Measurements from ENCODE around the gene SMTNL1.

SMTNL1 gene, protein sequence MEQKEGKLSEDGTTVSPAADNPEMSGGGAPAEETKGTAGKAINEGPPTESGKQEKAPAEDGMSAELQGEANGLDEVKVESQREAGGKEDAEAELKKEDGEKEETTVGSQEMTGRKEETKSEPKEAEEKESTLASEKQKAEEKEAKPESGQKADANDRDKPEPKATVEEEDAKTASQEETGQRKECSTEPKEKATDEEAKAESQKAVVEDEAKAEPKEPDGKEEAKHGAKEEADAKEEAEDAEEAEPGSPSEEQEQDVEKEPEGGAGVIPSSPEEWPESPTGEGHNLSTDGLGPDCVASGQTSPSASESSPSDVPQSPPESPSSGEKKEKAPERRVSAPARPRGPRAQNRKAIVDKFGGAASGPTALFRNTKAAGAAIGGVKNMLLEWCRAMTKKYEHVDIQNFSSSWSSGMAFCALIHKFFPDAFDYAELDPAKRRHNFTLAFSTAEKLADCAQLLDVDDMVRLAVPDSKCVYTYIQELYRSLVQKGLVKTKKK

DNA sequence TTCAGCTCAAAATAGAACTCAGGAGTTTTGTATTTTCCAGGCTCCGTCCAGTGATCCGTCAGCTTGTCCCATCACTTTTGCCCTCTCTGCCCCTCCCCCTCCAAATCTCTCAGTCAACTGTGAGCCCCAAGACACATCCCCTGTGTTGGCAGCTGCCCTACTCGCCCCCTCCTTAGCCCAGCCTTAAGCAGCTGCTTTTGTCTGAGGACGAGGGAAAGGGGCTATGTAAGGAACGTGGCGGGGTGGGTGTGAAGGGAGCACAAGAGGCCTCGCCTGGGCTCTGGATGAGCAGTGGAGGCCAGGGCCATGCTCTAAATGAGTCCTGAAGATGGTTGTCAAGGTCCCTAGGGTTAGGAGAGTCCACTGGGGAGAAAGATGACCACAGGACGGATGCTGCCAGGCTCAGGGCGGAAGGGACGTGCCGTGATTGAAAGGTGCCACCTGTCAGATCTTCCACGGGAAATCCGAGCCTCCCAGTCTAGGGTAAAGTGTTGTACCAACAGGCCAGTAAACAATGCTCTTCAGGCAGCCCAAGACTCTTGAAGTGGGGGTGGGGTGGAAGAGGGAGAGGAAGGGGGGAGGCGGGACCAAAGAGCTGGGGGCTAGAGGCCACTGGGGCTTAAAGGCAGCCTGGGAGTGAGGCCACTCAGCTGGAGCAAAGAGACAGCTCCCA is at the start of gene SMTNL1:
TSS of gene SMTNL1 (plus strand) at position 649 of the 673 bp plus-strand sequence. CDS start 5,048 bp downstream, outside the sequence.
- DNase-seq (ENCODE audit: insufficient read length, low spot score), result no peak
- FAIRE-seq, result no peak

DNA sequence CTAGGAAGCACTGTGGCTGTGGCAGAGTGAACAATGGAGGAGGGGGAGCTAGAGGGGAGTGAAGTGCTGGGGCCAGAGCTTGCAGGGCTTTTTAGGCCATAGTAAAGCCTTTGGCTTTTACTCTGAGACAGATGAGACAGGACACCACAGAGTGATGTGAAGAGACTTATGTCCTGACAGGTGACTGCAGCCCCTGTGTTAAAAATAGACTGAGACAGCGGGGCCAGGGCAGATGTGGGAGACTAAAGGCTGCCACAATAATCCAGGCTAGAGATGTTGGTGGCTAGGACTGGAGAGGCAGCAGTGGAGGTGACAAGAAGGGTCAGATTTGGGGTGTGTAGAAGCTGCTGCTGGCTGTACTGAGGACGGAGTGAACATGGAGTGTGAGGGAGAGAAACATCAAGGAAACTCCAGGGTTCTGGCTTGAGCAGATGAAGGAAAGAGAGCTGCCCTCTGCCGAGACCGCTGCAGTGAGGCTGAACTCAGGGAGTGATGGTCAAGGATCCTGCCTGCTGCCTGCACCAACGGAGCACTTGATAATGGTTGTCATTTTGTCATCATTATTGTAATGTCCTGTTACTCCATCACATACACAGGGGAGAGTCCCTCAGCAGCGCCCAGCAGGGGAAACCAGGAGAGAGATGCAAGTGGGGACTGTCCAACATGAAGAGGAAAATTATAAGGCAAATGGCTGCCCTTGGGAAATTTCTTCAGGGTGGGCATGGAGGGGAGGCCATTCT is 49.3 kb upstream of the SMTNL1 start:
- no peak for DNase-seq (ENCODE audit: insufficient read length, low spot score)
- no peak for FAIRE-seq

DNA sequence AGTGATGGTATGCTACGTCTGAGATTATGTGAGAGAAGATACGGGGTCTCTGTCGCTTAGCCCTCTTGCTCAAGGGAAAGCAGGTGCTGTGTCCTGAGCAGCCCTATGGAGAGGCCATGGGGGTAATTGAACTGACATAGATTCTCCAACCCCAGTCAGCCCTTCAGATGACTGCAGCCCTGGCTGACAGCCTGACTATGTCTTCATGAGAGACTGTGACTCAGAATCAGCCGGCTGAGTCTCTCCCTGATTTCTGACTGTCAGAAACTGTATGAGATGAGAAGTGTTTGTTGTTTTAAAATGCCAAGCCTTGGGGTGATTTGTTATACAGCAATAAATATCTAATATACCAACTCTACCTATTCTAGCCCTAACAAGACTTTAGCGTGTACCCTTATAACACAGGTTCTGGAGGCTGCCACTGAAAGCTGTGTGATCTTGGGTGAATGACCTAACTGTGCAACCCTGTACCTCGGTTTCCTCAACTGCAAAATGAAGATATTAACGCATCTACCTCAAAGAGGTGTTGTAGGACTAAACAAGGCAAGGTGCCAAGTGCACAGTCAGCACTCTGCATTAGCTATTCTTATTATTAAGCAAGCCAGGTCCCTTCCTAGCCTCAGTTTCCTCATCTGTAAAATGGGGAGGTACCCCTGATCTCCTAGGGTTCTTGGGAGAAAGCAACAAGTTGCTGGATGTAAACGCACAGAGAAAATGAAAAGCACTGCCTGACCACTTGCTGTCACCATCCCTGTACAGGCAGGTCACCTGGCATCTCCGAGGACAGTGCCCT is 46.7 kb upstream of the SMTNL1 start:
- DNase-seq (ENCODE audit: insufficient read length, low spot score) (no peak), FAIRE-seq (no peak)

DNA sequence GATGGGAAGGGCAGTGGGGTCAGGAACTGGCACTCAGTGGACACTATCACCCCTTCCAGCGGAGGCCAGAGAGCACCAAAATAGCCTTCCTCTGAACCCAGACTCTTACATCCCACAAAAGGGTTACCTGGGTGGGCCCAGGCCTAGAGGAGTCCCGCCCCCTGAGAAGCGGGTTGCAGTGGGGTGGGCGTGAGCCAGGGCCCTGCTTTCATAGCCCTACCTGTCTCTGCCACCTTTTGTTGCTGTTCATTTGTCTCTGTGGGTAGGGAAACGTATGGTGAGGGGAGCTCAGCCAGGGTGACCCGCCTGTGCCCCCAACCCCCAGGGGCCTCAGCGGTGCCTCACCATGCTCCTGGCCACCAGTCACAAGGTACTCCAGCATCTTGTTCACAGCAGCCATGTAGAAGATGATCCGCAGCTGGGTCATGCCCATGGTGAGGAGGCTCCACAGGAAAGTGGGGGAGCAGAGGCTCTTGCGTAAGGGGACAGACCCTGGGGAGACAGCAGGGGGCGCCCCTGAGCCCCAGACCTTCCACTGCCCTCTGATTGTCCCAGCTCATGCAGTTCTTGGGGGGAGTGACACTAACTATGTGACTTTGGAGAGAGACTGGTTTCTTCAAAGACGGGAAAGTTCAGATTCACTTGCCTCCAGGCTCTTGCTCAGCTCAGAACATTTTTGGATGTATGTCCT is 45.9 kb upstream of the SMTNL1 start:
- no peak for DNase-seq (ENCODE audit: insufficient read length, low spot score)
- FAIRE-seq, result no peak

DNA sequence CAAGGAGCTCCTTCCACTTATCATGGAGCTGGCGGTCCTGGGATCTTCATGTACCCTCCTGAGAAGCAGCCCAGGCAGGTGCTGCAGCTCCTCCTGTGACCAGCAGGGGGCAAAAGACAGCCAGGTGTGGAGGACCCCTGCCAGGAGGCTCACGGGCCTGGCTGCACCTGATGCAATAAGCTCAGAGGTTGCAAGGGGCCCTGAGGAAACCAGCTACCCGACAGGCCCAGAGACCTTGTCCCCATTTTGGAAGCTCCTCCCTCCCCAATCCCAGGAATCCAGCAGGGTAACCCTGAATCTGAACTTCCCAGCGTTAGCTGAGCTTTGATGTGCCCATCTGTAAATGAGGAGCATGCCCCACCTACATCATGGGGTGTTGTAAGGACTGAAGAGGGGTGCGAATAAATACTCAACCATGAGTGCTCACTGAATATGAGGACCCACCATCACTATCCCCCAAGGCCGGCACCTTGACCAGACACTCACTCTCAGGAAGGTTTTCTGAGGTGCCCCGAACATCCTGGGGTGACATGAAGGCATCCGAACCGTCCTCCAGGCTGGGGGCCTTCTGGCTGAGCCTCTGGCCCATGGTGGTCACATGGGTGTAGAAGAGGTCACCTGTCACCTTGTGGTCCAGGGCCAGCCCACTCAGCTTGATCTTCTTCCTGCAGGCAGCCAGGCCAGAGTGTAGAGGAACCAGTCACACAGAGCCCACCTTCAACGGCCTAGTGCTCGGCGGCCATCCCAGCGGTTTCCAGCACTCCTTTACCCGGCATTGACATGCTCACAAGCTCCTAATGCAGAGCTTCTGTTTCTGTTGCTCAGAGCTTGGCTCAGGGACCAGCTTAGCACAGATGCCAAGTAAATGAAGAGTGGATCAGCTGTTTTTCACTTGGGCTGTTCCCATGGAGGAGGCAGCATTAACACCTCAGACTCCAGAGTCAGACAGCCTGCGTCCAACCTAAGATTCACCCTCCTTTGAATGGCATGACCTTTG is 43.6 kb upstream of the SMTNL1 start:
- peak; percentile 91 for FAIRE-seq
- no peak for DNase-seq (ENCODE audit: insufficient read length, low spot score)

DNA sequence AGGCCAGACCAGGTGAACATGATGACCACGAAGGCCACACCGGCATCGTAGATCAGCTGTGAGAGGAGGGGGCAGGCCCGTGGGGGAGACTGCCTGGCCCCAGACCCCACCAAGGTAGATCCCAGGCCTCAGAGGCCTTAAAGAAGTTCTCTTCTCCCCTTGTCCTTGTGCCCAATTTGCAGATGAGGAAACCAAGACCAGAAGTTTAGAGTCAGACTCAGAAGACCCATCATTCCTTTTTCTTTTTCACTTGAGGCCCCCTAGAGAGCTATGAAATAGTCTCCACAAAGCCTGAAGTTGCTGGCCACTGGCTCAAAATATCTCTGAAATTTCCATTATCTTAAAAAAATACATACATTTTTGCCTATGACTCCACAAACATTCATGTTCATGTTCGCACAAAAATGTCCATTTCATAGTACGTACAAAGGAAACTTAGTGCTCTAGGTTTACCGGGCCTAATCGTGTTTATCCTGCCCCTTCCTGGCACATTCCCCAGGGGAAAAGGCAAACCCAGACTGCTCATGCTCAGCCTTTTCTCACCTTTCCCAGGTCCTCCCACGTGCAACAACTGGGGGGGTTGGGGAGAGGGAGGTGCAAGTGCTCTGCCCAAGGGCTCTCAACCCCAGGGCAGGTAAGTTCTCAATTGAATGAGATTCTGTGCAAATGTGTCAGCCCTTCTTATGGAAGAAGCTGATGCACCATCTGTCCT is 41.1 kb upstream of the SMTNL1 start:
- DNase-seq (ENCODE audit: insufficient read length, low spot score) (no peak), FAIRE-seq (no peak)

DNA sequence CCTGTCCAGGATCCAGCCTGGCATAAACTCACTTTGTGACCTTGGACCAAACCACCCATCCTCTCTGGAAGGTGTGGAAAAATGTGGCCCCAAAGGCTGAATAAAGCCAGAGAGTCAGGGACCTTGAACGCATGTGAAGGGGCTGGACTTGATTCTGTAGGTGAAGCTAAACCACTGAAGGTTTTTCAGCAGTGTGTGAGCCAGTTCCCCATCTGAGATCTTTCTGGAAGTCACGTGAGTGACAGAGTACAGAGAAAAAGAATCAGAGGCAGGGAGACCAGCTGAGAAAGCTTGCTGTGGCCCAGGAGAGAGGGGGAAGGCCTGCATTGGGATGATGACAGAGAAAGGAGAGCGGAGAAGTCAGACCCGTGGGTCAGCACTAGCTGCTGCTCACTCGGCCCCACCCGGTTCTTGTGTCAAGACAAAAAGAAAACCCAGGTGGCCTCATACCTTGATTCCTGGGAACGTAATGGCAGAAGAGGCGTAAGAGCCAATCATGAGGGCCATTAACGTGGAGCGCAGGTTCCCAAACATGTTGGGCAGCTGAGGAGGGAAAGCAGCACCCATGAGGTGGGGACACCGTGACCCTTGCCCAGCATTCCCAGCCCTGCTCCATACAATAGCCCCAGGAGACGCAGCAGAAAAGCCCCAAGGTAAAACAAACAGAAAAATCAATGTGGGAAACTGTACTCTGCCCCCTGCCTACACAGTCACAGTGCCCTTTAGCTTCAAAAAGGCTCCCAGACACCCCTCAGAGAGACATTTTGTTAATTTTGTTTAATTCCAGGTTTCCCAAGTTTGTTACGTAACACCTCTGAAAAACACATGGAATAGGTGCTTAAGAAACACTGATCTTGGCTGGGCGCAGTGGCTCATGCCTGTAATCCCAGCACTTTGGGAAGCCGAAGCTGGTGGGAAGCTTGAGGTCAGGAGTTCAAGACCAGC is 39.8 kb upstream of the SMTNL1 start:
- no peak for DNase-seq (ENCODE audit: insufficient read length, low spot score)
- FAIRE-seq, result no peak

DNA sequence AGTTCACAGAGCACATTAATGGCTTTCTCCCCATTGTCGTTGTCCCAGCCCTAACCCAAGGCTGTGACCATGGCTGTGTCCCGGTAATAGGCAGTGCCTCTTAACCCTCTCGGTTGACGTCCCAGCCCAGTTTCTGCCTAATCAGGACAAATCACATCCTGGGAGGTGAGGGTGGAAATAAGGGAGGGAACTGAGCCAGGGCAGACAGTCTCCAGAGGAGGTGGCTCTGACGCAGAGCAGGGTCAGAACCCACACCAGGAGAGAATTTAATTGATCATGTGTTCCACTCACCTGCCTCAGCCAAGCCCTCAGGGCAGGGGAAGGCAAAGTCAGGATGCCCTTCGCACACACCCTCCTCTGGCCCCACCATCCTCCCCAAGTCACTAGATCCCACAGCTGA is 38.9 kb upstream of the SMTNL1 start:
- DNase-seq (ENCODE audit: insufficient read length, low spot score), result no peak
- no peak for FAIRE-seq

DNA sequence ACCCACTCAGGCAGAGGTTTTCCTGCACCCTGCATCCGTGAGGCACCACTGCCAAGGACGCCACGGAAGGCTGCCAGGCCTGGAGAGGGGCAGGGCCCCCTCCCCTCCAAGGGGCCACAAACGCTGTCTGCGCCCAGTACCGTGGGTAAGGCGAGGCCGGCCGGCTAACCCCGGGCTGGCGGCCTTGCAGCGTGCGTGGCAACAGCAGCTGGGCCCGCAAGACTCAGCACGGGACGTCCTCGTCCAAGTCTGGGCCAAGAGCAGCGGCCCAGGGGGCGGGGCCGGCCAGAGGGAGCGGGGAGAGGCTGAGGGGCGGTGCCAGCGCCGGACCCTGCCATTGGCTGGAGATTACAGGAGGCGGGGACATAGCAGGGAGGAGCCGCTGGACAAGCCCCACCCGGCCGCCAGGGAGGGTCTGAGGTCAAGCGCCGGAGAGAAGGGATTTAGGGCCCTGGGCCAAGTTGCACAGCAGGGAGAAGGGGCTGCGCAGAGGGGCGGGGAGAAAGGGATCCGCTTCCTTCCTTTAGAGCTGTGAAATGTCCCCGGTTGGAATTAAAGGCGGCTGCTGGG is 37.9 kb upstream of the SMTNL1 start:
- no peak for FAIRE-seq
- no peak for DNase-seq (ENCODE audit: insufficient read length, low spot score)

DNA sequence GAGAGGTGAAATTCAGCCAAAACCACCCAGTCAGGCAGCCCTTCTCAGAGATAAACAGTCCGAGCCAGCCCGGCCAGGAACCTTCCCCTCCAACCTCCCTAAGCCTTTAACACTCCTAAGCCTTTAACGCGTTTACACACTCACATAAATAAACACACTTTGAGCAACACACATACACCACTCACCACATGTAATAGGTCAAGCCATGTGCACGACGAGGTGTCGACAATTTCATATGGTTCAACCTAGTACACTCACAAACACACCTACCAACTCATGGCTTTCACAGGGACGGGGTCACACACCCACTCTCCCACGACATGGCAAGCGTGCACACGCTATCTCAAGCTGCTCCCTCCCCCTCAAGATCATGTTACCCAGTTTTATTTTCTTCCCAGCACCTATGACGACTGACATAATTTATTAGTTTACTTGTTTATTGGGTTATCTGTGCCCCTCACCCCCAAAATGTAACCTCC is 37.4 kb upstream of the SMTNL1 start:
- DNase-seq (ENCODE audit: insufficient read length, low spot score) (no peak), FAIRE-seq (no peak)

DNA sequence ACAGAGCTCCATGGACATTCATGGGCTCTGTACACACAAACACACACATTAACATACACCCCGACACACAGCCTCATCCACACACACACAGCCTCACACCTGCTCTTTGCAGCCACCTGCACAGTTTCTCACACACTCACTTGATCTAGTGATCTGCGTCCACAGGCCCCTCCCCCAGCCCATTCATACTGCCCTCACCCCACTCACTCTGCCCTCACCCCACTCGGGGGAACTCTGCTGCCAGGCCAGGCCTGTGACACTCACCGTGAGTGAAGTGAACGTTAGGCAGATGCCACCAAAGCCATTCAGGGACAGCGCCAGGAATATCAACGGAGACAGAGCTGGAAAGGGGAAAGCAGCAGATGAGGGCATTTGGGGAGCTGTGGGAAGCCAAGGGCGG is 36.9 kb upstream of the SMTNL1 start:
- DNase-seq (ENCODE audit: insufficient read length, low spot score) (no peak), FAIRE-seq (no peak)

DNA sequence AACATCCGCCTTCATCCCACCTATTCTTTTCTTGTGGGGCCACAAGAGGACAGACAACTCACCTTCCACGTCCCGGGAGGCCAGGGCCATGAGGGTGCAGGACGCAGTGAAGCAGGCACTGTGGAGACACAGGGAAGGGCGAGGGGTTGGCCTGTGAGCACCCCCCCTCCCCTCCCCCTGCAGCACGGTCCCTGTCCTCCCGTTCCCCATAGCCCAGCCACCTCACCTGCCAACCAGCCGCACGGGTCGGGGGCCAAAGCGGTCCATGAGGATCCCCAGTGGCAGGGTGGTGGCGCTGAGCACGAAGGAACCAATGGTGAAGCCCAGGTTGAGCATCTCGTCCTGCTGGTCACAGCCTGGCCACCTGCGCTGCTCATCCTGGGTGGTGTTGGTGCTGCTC is 36.5 kb upstream of the SMTNL1 start:
- no peak for DNase-seq (ENCODE audit: insufficient read length, low spot score)
- FAIRE-seq, result no peak

DNA sequence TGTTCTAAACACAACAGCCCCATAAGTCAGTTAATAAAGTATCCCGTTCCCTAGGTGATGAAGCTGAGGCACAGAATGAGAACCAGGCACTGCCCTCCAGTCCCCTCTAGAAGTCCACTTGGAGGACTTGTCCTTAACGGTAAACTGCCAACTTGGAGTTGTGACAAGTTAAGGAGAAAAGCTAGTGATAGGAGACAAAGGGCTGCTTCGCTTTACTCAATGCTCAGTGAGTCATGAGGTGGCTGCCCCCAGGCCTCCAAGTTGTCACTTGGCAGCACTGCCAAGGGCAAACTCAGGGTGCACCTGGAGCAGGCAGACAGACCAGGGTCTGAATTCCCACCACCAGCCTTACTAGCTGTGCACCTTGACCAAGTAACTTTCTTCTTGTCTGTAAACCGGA is 35.4 kb upstream of the SMTNL1 start:
- DNase-seq (ENCODE audit: insufficient read length, low spot score) (no peak), FAIRE-seq (no peak)

DNA sequence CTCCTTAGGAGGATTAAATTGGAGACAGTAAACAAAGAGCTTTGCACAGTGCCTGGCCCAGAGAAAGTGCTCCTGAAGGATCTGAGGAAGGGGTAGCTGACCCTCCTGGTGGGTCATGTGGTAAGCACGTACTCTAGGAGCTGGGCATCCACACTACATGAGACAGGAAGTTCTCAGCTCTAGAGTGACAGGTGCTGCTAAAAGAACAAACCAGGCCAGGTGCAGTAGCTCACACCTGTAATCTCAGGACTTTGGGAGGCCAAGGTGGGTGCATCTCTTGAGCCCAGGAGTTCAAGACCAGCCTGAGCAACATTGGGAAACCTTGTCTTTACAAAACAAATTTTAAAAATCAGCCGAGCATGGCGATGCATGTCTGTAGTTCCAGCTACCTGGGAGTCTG is 35.0 kb upstream of the SMTNL1 start:
- DNase-seq (ENCODE audit: insufficient read length, low spot score) (no peak), FAIRE-seq (no peak)

DNA sequence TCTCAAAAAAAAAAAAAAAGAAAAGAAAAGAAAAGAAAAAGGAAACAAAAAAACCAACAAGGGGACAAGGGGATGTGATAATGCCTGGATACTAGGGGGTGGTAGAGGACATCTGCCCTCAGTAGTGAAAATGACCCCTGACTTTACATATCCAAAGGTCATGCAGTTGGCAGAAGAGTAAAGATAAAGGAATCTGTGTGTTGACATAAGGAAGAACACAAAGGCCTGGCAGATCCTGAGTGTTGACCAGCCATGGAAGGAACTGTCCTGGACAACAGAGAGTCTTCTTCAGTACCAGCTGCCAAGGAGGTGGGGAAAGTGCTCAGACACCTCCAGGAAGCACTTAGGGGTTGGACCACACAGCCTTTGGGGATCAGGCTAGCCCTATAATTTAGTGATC is 34.5 kb upstream of the SMTNL1 start:
- FAIRE-seq, result no peak

DNA sequence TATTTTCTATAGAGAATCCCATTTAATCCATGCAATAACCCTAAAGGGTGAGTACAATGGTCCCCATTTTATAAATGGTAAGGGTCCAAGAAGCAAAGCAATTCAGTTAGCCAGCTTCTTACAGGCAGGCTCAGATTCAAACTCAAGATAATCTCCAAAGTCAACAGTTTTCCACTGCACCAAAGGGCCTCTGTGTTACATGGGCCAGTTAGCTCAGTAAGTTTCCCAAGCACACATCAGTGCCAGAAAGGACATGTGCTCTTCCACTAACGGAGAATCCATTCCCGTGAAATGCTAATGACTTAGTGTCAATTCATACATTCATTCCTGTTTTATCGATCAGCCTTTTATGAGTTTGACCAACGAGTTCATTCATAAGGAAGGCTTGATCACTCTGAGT is 32.9 kb upstream of the SMTNL1 start:
- FAIRE-seq, result no peak
- DNase-seq (ENCODE audit: insufficient read length, low spot score), result no peak

More for the DNA sequence above, 34.5 kb upstream of the SMTNL1 start:
- DNase-seq (ENCODE audit: insufficient read length, low spot score), result no peak

DNA sequence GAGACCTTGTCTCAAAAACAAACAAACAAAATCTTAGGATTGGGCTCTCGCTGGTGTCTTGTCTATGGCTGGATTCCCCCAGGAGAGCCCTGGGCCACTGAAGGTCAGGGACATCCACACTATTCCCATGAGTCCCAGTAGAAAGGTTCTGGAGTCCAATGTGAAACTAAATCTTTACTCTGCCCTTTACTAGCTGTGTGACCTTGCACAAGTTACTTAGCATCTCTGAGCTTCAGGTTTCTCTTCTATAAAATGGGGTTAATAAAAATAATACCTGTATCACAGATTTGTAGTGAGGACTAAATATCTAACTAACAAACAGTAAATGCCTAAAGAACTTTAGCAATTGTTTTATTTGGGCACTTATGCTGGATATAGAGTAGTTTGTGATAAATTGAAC is 30.9 kb upstream of the SMTNL1 start:
- FAIRE-seq (no peak), DNase-seq (ENCODE audit: insufficient read length, low spot score) (no peak)
